ENCODE data around the gene HIF1A. TPM values are rescaled to one million over a fixed set of nuclear protein-coding genes. Genes with fewer than 3 reads are reported as not detected.
A peak's percentile ranks its signal among the peaks of the same experiment; 100 is the strongest.

The HIF1A gene
- total RNA-seq, 1 experiment from 2014 or later: 163 TPM

DNA sequence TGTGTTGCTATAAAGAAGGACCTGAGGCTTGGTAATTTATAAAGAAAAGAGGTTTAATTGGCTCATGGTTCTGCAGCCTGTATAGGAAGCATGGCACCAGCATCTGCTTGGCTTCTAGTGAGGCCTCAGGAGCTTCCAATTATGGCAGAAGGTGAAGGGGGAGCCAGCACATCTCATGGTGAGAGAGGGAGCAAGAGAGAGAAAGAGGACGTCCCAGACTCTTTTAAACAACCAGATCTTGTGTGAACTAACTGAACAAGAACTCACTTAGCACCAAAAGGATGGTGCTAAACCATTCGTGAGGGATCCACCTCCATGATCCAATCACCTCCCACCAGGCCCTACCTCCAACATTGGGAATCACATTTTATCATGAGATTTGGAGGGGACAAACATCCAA is 60.8 kb downstream of the HIF1A start:
- Histone ChIP-seq H3K27ac (no peak overlapping the region), H3K9me3 (replicated peaks) (0 out of 2 replicates have a peak, but pooled peaks cover 3% of the 10 kb centered on the region), H3K4me1 (peaks cover 12% of the 10 kb centered on the region; the same call in 1 of the 2 replicates), H3K36me3 (no peaks in the 10 kb centered on the region; the same call in 1 of the 2 replicates), H3K4me3 (no peak overlapping the region), H3K27me3 (no peaks in the 10 kb centered on the region)
- no peak for DNase-seq

DNA sequence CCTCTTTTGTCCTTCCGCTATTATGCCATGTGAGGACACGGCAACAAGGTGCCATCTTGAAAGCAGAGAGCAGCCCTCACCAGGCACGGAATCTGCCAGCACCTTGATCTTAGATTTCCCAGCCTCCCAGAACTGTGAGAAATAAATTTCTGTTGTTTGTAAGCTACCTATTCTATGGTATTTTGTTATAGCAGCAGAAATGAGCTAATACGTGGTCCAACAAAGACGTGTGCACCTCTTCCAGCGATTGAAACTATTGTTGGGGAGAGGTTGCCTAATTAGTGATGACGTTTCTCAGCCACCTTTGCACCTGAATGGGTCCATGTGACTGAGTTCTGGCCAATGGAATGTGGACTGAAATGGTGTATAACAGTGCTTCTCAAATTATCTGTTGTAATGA is 64.6 kb downstream of the HIF1A start:
- peaks cover 2% of the 10 kb centered on the region; the same call in 1 of the 2 replicates for H3K4me1 ChIP-seq
- H3K27ac ChIP-seq: no peak overlapping the region
- H3K36me3 ChIP-seq: no peaks in the 10 kb centered on the region
- H3K4me3 ChIP-seq: no peak overlapping the region
- no peak for DNase-seq
- 0 out of 2 replicates have a peak, but pooled peaks cover 3% of the 10 kb centered on the region for H3K9me3 ChIP-seq (replicated peaks)
- no peaks in the 10 kb centered on the region for H3K27me3 ChIP-seq

DNA sequence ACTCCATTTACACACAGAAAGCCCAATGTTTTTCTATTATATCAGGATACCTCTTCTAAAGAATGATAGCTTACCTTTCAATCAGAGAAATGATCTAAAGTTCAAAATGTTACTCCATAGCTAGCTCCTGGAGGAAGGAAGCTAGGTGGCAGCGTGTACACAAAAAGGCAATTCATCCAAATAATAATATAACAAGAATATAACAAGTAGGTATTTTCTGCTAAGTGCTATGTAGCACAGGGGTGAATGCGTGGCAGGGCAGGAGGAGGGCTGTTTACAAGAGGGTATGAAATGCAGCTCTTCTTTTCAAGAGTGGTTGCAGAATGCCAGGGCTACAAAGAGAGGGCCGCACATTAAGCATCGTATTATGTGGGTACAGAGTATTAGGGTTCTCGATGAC is 66.2 kb downstream of the HIF1A start:
- Histone ChIP-seq H3K9me3 (replicated peaks) (0 out of 2 replicates have a peak, but pooled peaks cover 3% of the 10 kb centered on the region), H3K4me3 (peak overlapping the region; percentile 72), H3K4me1 (no peaks in the 10 kb centered on the region), H3K27me3 (no peaks in the 10 kb centered on the region), H3K36me3 (no peaks in the 10 kb centered on the region), H3K27ac (peak overlapping the region; percentile 29; the same call in 1 of the 2 replicates)
- no peak for DNase-seq

DNA sequence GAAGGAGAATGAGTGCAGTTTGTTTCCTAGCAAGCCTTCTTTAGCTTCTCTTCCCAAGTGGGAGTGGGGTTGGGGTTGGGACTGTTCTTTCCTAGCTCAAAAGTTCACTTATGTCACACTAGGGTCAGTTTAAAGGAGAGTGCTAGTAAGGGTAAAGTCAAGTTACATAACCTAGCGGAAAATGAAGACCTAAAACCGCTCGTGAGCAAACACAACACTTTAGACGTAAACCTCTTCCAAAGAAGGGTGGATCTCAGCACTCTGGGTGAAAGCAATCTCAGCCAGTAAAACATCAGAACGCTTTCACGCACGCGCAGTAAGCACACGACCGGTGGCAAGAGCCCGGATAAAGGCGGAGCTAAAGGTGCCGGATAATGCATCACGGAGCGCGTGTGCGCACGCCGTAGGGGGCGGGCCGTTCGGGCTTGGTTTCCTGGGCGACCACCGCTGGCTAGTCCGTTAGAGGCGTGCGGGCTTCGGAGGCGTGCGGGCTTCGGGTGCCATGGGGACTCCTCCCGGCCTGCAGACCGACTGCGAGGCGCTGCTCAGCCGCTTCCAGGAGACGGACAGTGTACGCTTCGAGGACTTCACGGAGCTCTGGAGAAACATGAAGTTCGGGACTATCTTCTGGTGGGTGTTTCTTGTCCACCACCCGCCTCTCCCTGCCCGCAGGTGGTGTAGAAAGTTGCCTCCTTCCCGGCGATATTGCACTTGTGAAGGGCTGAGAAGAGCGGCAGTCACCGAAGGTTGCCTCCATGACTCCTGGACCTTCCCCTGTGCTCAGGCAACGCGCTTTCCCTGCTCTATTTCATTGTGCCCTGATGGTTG is 66.9 kb downstream of the HIF1A start, which contains the start of gene SNAPC1:
TSS of gene SNAPC1 (plus strand) at position 462 of the 828 bp plus-strand sequence. CDS start at position 503, 41 bp downstream.
- H3K36me3 ChIP-seq: no peaks in the 10 kb centered on the region
- no peaks in the 10 kb centered on the region for H3K27me3 ChIP-seq
- H3K9me3 ChIP-seq (replicated peaks): 0 out of 2 replicates have a peak, but pooled peaks cover 3% of the 10 kb centered on the region
- H3K27ac ChIP-seq: peak within 1 kb of the TSS; percentile 29; the same call in 1 of the 2 replicates
- H3K4me3 ChIP-seq: peak within 1 kb of the TSS; percentile 72
- H3K4me1 ChIP-seq: no peaks in the 10 kb centered on the region
- DNase-seq: peak; percentile 96 to 98

DNA sequence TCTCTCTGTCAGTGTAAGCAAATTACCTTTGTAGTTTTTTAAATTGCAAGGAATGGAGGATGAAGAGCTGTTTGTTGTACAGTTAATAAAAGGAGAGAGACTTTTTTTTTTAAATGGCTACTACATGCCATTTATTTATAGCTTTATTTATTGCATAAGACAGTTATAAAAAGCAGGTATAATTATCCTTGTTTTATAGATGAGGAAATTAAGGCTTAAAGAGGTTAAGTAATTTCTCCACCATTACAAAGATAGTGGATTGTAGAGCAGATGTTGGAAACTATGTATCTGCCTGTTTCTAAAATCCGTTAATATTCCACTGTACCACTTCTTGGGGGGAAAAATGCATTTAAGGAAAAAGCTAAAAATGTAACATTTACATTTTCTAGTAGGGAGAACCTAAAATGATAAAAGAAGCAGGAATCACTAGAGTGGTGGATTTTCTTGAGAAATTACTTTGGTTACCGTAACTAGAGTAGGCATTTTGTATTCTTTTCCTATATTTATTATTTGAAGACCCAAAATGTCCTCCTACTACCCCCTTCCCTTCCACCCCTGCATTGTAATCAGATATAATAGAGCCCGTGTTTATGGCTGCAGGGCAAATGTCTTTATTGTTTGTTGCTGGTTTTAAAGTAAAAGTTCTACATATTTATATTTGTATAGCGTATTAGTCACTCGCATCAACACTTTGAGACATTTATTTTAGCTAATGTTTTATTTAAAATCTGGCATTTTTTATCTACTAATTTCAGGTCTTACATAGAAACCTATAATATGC is 69.2 kb downstream of the HIF1A start:
- Histone ChIP-seq H3K27me3 (no peaks in the 10 kb centered on the region), H3K27ac (no peak overlapping the region), H3K9me3 (replicated peaks) (no peaks in the 10 kb centered on the region), H3K4me3 (no peak overlapping the region), H3K36me3 (peaks cover 7% of the 10 kb centered on the region; the same call in 1 of the 2 replicates), H3K4me1 (no peaks in the 10 kb centered on the region)
- no peak for DNase-seq

DNA sequence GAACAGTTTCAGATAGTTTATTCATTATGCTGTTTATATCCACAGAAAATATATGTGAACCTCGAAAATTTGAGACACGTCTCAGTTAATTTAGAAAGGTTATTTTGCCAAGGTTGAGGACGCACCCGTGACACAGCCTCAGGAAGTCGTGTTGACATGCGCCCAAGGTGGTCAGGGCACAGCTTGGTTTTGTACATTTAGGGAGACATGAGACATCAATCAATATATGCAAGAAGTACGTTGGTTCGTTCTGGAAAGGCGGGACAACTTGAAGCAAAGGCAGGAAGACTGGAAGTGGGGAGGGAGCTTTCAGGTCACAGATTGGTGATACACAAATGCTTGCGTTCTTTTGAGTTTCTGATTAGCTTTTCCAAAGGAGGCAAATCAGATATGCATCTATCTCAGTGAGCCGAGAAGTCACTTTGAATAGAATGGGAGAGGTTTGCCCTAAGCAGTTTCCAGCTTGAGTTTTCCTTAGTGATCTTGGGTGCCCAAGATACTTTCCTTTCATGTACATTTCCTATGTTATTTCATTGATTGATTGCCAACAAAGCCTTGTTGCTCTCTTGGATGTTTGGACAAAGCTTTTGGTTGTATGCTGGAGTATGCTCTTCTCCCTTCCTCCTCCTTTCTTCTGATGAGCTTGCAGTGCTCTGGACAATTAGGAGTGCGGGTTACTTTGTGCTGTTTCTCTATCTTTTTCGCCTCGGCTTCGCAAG is 70.1 kb downstream of the HIF1A start:
- peaks cover 7% of the 10 kb centered on the region; the same call in 1 of the 2 replicates for H3K36me3 ChIP-seq
- no peak overlapping the region for H3K27ac ChIP-seq
- no peaks in the 10 kb centered on the region for H3K4me1 ChIP-seq
- no peaks in the 10 kb centered on the region for H3K27me3 ChIP-seq
- no peak overlapping the region for H3K4me3 ChIP-seq
- no peak for DNase-seq
- H3K9me3 ChIP-seq (replicated peaks): no peaks in the 10 kb centered on the region

DNA sequence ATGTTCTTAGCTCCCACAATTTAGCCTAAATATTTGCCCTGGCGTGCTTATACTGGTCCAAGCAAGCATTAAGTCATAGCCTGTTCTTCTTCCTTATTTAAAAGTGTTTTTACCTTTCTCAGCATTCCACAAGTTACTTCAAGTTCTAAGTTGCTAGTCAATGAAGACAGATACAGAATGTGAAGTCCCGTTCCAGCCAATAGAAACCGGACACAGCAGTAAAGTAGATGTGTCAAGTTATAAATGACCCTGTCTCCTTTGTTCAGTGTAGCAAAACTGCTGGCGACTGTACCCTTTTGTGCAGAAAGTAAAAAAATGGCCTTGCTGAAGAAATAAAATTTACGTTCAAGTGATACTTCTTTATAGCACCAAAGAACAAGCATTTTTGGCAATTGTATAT is 70.8 kb downstream of the HIF1A start:
- no peaks in the 10 kb centered on the region for H3K27me3 ChIP-seq
- H3K4me3 ChIP-seq: no peak overlapping the region
- H3K9me3 ChIP-seq (replicated peaks): no peaks in the 10 kb centered on the region
- no peak overlapping the region for H3K27ac ChIP-seq
- H3K4me1 ChIP-seq: no peaks in the 10 kb centered on the region
- H3K36me3 ChIP-seq: peaks cover 10% of the 10 kb centered on the region
- DNase-seq: no peak

DNA sequence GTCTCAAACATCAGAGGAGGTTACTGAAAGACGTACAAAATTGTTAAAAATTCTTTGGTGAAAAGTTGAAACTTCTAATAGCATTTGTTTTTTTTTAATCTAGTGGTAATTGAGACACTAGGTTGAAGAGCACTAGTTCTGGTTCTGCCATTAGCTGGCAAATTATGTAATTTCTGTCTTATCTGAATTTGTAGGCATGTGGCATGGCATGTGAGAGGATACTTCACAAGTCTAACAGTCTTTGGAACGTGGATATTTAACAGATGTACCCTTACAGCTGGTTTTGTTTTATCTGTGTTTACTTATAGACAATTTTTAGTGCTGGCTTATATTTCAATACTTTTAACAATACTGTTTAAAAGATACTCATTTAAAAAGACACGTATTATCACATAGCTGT is 72.9 kb downstream of the HIF1A start:
- peaks cover 13% of the 10 kb centered on the region for H3K36me3 ChIP-seq
- no peak overlapping the region for H3K27ac ChIP-seq
- DNase-seq: no peak
- H3K9me3 ChIP-seq (replicated peaks): no peaks in the 10 kb centered on the region
- H3K27me3 ChIP-seq: no peaks in the 10 kb centered on the region
- no peak overlapping the region for H3K4me3 ChIP-seq
- no peaks in the 10 kb centered on the region for H3K4me1 ChIP-seq

DNA sequence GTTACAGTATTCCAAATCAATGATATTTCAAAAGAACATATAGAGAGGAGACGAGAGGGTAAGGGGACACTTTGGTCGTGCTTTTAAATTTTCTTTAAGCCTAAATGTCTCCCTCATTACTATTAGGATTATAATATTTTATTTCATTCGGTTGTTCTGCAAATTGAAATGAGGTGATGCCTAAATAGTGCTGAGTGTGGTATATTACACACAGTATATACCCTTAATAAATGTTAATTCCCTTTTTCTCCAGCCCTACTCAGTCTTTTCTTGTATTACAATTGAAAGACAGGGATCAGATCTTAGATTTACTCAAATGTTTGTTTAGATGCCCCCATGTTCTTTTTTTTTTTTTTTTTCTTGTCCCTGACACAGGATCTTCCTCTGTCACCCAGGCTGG is 74.6 kb downstream of the HIF1A start:
- Histone ChIP-seq H3K27me3 (no peaks in the 10 kb centered on the region), H3K4me3 (no peak overlapping the region), H3K36me3 (peaks cover 13% of the 10 kb centered on the region), H3K4me1 (no peaks in the 10 kb centered on the region), H3K27ac (no peak overlapping the region), H3K9me3 (replicated peaks) (no peaks in the 10 kb centered on the region)
- DNase-seq: no peak

DNA sequence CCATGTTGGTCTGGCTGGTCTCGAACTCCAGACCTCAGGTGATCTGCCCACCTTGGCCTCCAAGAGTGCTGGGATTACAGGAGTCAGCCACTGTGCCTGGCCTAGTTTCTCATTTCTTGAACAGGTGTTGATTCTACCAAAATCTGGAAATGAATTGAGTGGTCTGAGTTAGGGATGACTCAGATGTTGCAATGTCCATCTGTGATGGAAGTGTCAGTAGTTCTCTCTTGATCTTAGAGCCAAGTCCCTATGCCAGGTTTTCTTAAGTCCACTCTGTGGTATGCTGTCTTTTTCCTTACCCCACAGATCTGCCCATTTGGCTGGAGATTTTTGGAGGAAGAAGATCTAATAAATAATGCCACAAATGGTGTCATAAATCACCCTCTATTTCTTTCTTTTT is 79.5 kb downstream of the HIF1A start:
- Histone ChIP-seq H3K9me3 (replicated peaks) (no peaks in the 10 kb centered on the region), H3K36me3 (peaks cover 17% of the 10 kb centered on the region), H3K27ac (no peak overlapping the region), H3K4me3 (no peak overlapping the region), H3K27me3 (no peaks in the 10 kb centered on the region), H3K4me1 (no peaks in the 10 kb centered on the region)
- no peak for DNase-seq

DNA sequence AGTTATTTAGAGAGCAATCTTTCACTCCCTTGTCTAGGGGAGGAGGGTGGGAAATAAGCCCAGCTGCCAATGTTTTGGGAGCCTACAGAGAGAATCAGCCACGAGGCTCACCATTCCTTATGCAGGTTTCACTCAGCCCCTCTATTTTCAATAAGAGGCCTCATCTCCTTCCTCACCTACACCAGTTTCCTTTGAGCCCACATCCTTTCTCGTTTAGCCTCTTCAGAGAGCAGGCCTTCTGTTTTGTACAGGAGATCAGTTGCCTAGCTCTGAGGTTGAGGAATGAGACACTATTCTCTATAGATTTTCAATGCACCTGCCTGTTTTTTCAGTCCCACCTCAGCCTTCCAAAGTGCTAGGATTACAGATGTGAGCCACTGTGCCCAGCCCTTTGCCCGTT is 84.8 kb downstream of the HIF1A start:
- H3K4me1 ChIP-seq: no peaks in the 10 kb centered on the region
- H3K27me3 ChIP-seq: no peaks in the 10 kb centered on the region
- no peak overlapping the region for H3K27ac ChIP-seq
- DNase-seq: no peak
- peaks cover 31% of the 10 kb centered on the region; the same call in 1 of the 2 replicates for H3K36me3 ChIP-seq
- no peak overlapping the region for H3K4me3 ChIP-seq
- no peaks in the 10 kb centered on the region for H3K9me3 ChIP-seq (replicated peaks)

DNA sequence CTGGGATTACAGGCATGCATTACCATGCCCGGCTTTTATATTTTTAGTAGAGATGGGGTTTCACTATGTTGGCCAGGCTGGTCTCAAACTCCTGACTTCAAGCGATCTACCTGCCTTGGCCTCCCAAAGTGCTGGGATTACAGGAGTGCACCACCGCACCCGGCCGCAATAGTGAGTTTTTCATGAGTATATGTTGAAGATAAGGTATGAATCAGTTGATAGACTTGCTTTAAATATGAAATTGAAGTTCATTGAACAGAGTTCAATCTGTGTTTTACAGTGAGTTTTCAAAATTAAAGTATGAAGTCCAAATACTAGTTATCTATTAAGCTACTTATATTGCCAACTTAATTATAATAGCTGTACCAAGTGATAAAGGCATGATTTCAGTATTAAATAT is 102.0 kb downstream of the HIF1A start:
- Histone ChIP-seq H3K4me1 (no peaks in the 10 kb centered on the region), H3K36me3 (peaks cover 3% of the 10 kb centered on the region; the same call in 1 of the 2 replicates), H3K9me3 (replicated peaks) (no peaks in the 10 kb centered on the region), H3K27me3 (no peaks in the 10 kb centered on the region), H3K4me3 (no peak overlapping the region), H3K27ac (no peak overlapping the region)
- no peak for DNase-seq

Measured in SJCRH30 (cell line).